Activated T-helper 1 cell treated with anti-CD3 and anti-CD28 coated beads, Interleukin-2, amount 50 U/mL, for 16 hours (primary cell): ENCODE measurements around the gene MAP3K15.

Source experiments
- DNase-seq, 2 donors: peaks; one replicate each; pipeline ENCODE4 v3.0.0-alpha.2; 2020; ENCODE audit warnings: low read depth in 1 of 2, low spot score in 1 of 2

Gene MAP3K15, protein sequence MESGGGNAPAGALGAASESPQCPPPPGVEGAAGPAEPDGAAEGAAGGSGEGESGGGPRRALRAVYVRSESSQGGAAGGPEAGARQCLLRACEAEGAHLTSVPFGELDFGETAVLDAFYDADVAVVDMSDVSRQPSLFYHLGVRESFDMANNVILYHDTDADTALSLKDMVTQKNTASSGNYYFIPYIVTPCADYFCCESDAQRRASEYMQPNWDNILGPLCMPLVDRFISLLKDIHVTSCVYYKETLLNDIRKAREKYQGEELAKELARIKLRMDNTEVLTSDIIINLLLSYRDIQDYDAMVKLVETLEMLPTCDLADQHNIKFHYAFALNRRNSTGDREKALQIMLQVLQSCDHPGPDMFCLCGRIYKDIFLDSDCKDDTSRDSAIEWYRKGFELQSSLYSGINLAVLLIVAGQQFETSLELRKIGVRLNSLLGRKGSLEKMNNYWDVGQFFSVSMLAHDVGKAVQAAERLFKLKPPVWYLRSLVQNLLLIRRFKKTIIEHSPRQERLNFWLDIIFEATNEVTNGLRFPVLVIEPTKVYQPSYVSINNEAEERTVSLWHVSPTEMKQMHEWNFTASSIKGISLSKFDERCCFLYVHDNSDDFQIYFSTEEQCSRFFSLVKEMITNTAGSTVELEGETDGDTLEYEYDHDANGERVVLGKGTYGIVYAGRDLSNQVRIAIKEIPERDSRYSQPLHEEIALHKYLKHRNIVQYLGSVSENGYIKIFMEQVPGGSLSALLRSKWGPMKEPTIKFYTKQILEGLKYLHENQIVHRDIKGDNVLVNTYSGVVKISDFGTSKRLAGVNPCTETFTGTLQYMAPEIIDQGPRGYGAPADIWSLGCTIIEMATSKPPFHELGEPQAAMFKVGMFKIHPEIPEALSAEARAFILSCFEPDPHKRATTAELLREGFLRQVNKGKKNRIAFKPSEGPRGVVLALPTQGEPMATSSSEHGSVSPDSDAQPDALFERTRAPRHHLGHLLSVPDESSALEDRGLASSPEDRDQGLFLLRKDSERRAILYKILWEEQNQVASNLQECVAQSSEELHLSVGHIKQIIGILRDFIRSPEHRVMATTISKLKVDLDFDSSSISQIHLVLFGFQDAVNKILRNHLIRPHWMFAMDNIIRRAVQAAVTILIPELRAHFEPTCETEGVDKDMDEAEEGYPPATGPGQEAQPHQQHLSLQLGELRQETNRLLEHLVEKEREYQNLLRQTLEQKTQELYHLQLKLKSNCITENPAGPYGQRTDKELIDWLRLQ (N-terminal part only)

DNA sequence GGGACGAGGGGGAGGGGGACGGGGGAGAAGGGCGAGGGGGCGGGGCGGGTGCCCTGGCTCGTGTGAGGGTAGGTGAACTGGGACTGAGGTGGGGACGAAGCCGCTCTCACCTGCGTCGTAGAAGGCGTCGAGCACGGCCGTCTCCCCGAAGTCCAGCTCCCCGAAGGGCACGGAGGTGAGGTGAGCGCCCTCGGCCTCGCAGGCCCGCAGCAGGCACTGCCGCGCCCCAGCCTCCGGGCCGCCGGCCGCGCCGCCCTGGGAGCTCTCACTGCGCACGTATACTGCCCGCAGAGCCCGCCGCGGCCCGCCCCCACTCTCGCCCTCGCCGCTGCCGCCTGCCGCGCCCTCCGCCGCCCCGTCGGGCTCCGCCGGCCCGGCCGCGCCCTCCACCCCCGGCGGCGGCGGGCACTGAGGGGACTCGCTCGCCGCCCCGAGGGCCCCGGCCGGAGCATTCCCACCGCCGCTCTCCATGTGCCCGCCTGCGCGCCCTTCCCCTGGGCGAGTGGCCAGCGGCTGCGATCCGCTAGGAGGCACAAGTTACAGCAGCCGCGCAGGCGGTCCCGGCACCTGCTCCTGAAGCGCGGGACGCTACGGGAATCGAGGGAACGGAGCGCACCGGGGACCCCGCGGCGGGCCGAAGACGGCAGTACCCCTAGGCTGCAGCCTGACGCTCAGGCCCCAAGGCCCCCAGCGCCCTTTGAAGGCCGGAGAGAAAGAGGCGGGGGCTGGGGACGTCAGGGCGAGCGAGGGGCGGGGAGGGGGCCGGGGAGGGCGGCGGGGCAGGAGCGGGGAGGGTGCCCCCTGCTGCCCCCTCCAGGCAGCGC is at the start of gene MAP3K15:
Gene MAP3K15, minus strand, starts transcription at position 718 of the 824 bp plus-strand sequence. Its CDS starts 247 bp downstream, at position 471.
- no peak for DNase-seq

DNA sequence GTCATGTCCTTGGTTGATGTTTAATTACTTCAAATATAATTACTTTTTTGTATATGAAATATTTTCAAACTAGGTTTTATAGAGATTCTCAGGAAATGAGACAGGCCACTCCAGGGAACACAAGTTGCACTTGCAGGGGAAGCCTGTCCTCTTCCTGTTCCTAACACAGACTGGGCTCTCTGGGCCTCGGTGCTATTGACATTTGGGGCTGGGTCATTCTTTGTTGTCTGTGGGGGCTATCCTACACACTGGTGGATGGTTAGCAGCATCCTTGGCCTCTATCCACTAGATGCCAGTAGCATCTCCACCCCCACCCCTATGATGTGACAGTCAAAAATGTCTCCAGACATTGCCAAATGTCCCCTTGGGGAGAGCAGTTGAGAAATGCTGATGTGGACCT is 49.3 kb upstream of the MAP3K15 start:
- no peak for DNase-seq

DNA sequence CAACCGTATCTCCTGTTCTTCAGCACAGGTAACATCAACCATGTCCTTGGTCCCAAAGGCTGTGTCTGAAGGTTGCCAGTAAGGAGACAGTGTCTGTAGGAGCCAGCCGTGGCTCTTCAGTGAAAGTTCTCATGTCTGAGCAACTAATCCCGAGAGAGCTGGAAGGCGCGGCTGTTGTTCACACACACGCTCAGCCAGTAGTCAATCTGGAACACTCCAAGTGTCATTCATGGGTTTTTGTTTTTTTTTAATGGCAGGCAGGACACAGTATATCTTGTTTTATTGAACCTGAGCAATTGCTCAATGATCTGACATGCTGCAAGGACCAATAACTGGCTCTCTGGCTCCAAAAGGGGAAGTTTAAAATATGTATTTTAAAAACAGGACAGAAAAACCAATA is 48.4 kb upstream of the MAP3K15 start:
- DNase-seq = no peak

DNA sequence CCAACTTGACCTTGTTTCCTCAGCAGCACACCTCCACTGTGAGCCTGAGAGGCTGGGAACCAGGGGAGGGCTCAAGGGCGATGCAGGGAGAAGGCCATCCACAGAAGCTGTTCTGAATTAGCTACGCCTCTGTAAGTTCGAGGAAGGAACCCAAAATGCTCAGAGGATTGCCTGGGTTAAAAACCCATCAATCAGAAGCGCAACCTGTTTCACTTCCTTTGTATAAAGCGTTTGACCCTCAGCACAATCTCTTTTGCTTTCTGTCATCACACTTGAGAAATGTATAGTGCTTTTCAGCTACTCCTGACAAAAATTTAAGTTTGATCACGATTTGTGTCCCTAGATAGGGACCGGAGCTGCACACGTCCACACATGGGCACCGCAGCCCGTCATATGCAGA is 48.0 kb upstream of the MAP3K15 start:
- no peak for DNase-seq

DNA sequence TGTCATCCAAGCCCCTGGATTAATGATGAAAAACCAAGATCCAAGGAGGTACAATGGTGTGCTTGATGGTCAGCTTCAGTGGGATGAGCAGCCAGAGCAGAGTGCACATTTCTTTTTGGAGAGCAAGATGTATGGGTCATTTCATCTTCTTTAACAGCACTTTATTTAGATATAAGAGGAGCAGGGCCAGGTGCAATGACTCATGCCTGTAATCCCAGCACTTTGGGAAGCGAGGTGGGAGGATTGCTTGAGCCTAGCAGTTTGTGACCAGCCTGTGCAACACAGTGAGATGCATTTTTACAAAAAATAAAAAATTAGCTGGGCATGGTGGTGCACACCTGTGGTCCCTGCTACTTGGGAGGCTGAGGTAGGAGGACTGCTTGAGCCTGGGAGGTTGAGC is 45.3 kb upstream of the MAP3K15 start:
- DNase-seq = no peak

DNA sequence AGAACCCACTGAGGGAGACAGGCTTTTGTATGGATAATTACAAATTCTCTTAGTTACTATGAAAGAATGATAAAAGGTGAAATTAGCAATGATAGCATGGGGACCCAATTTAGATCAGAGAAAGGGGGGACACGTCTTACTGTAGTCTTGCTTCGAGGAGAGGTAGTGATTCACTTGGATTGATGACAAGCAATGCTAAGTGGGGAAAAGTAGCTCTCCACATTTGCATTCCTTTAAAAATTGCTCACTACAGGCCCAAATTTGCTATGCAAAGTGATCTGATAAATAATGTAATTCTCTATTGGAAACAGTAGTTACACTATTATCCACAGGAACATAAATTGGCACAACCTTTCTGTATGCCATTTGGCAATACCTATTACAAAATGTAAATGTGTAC is 42.5 kb upstream of the MAP3K15 start:
- DNase-seq = no peak

DNA sequence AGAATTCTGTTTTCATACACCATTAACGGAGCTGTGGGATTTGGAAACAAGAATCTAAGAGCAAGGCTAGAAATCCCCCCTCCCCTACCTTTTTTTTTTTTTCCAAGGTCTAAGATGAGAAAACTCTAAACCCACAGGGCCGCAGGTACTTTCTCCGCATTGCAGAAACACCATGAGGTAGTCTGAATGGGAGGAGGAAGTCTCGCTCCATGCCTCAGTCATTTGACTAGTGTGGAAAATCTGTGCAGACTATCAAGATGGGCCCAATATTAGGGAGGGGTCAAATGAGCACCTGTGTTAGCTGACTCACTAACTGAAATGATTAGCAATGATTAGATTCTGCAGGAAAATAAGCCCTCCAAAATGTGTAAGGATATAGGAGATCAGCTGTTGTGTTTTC is 40.9 kb upstream of the MAP3K15 start:
- no peak for DNase-seq

DNA sequence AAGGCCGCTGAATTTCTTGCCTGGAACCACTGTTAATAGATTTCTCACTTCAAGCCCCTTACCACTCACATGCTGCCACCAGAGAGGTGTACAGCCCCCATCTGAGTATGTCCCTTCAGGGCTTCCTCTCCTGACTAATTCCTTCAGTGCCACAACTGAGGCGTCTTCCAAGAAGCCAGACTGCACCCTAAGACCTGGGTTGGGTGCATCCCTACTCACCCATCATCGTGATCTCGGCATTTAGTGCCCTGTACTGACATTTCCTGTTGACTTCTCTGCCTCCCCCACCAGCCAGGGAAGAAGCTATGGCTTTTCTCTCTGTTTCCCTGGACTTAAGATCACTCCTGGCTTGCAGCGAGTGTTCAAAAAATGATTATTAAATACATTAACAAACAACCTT is 40.4 kb upstream of the MAP3K15 start:
- no peak for DNase-seq

DNA sequence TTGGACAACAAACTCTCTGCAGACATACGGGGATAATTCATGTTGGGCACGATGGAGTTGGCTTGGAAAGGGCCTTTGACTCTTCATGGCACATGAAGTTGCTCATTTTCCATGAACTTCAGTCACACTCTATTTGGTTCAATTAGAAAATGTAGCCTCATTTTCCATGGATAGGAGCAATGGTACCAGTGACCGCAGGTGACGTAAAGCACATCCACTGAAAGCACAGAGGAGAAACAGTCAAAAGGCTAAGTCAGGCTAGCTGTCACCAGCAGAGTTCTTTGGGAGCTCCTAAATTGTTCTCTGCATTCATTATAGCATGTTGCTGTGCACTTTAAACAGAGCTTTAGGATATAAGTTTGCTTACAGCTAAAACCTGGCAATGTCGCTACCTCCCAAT is 39.9 kb upstream of the MAP3K15 start:
- DNase-seq = no peak

DNA sequence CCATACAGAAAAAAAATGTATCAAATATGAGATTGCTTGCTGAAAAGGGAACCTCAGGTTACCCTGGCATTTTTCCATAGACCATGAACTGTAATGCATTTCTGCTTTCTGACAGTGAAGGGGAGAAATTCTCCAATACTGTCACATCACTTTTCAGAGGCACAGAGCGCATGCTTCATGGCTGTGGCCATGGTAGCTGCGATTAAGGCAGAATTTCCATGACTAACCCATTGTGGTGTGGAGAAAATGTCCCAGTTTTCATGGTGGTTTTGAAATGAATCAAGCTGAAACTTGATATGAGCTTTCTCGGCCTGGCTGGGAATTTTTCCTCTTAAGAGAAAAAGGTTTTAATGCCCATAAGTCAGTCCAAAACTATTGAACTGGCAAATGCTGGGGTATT is 39.5 kb upstream of the MAP3K15 start:
- no peak for DNase-seq

DNA sequence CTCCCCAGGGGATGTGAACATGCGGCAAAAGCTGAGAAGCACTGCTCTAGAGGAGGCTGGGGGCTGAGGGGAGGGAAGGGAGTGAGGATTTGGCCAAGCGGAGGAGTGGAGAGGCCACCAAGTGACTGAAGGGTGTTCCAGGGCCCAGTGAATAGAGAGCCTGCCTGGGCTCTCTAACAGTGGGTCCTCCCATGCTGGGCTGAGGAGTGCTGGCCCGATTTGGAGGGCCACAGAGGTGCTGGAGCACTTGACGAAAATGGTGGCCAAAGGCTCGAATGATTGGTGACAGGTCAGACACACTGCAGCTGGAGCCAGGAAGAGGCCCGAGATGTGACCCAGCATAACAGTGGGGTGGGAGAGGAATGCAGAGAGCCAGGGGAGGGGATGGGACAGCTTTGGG is 37.5 kb upstream of the MAP3K15 start:
- DNase-seq = no peak

DNA sequence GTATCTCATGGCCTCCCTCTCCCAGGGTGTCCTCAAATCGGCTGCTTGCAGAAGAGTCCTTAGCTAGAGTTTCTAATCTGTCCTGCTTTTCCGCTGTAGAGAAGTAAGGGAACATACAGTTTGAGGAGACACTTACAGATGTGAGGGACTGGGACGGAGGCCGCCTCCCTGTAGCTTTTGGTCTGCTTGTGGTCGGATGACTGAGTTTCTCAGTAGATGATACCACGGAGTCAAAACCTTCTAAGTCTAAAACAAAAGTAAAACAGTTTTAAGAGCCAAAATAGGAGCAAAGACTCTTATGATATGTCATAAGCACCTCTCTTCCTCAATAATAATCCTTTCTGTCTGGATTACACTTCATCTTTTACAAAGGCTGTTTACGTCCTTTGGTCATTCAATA is 34.5 kb upstream of the MAP3K15 start:
- DNase-seq = no peak

DNA sequence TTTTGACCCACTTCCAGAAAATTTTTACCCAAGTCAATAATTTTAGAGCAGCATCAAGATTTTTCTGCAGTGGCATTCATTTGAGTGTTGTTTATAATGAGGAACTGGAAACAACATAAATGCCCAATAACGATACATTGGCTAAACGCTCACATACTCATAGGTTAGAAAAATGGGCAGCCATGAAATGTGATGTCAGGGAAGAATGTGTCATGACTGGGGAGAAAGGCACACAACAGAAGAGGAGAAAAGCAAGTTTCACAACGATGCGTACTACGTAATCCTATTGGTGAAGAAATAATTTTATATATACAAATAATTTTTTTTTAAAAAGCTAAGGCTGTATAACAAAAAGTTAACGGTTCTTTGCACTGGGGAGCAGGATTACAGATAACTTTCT is 33.6 kb upstream of the MAP3K15 start:
- no peak for DNase-seq

DNA sequence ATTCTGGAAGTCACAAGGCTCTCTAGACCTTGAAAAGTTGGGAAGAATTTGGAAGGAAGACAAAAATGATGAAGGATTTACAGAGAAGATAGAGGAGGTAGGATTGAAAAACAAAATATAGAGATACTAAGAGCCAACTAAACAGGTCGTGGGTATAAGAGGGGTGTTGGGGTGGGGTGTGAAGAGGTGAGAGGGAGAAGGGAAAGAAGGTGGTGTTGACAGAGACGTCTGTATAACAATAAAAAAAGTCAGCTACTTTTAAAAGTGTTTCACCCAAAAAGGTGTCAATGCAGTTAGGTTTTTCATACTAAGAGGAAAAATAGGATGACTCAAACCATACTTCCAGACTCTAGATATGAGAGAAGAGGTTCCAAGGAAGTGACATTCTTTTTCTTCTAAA is 33.0 kb upstream of the MAP3K15 start:
- DNase-seq = no peak

DNA sequence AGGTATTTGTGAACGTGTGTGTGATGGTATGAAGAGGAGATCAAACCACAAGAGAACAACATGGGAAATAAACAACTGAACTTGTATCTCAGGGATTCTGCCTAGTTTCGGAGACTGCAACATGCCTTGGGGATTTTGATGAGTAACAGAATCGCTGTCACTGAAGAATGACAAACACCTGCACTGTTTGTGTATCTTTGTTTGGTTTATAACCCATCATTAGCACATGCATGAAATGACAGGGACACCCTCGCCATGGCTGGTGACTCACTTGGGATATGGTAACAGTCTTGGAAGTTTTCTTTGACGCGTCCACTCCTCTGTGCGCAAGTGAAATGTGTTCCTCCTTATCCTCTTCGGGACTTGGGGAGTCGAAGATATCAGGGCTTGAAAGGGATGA is 30.3 kb upstream of the MAP3K15 start:
- no peak for DNase-seq

DNA sequence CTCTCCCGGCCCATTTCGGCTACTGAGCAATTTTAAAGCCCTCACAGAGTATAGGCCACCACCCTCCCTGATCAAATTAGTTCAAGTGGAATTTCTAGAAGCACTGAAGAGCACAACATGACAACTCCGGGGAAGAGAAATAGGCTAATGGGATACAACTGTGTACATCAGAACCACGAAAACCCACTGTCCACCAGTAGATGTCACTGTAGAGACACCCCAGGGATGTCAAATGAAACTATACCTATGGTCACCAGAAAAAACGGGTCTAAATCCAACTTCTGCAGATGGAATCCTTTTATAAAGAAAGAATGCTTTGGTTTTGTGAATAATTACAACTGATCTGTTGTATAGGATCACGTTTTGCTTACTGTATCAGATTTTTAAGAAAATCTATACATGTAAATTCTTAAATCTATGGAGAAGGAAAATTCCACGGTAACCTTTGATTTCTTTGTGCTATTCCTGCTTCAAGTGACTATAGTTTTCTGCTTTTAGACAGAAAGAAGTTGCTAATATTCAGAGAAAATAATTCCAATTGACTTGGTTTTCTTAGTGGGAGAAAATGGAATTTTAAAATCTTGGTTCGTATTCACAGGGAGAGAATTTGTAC is 29.5 kb upstream of the MAP3K15 start:
- DNase-seq = no peak

DNA sequence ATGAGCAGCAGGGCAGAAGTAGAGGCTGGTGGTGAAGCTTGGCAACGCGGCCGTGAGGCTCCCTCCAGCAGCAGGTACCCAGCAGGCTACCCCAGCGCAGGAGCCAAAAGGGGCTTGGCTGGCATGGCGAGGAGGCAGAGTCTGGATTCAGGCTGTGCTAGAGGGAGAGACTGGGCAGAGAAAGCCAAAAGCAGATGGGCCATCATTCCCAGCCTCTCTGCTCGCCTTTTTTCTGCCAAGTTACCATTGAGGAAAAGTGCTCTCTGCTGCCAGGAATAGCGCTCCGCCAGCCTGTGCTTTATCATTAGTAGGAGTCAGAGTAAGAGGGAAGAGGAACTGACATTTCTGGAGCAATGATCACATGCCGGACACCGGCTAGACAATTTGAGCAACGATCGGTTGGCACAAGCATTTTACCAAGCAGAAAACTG is 28.7 kb upstream of the MAP3K15 start:
- no peak for DNase-seq

DNA sequence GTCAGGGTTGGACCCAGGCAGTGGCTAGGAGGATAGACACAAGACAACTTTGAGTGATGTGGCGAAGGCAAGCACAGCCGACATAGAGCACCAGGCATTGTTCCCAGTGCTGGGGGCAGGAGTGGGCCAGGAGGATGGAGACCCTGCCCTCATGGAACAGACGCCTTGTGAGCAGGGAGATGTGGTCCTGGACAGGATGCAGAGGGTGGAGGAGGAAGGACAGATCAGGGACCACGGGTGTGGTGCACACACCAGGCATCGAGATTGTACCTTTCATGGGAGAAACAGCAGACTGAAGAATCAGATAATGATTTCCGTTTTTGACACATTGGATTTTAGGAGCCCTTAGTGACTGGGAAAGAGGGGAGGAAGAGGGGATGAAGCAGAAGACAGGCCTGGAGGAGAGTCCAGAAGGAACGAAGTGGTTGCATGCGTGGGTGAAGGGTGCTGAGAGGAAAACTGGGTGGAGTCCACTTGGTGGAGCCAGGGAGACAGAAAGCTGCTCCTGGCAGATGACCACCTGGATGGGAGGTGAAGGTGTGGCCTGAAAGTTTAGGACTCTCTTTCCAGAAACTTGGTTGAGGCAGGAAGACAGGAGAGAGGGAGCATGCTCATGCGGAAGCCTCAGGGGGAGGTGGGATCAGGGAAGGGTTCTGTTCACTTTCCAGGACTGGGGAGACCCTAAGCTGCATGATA is 27.9 kb upstream of the MAP3K15 start:
- no peak for DNase-seq

DNA sequence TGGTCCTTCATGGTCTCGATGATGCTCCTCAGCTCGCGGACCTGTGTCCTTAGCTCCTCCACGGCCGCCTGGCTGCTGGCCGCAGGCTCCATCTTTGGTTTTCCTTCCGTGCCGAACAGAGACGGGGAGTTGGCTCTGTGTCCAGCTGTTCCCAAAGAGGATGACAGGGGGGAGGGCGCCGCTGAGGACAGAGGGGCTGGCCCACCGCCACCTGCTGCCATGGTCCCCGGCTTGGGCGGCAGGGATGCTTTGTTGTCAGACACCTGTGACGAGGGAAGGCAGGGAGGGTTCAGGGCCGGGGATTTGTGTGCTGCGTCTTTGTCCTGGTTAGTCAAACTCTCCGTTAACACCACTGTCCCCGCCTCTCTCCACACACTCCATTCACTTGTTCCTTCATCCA is 26.6 kb upstream of the MAP3K15 start:
- DNase-seq = no peak

DNA sequence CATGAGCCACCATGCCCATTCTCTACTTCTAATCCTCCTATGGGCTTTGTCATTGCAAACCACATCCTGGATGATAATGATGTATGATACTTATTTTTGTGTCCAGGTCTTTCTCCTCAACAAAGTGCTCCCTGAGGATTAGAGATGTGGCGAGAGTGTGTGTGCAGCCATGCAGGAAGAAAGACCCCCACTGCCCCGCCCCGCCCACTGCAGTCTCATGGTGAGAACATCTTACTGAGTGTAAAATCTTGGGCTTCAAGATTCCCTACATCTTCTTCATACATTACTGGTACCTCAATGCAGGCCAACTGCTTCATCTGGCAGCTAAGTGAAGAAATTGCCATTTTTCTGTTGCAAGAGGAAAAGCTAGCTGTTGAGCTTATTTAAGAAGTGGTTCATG is 25.9 kb upstream of the MAP3K15 start:
- no peak for DNase-seq
